ENCODE data around the gene RNF152.

Gene RNF152

GRCh38 chr18:61910101-61910500 lies 17.3 kb upstream of the RNF152 start:
- ATAC-seq, result no peak
- TF ChIP-seq TOX (CRISPR knock-in tag; IDR thresholded peaks at IDR 0.05; ENCODE audit: borderline replicate concordance) (no peak), PATZ1 (CRISPR knock-in tag; IDR thresholded peaks at IDR 0.05; ENCODE audit: borderline replicate concordance) (no peak), CSRNP3 (CRISPR knock-in tag; IDR thresholded peaks at IDR 0.05) (no peak), ZC3H10 (CRISPR knock-in tag; IDR thresholded peaks at IDR 0.05) (no peak), BACH2 (CRISPR knock-in tag; IDR thresholded peaks at IDR 0.05; ENCODE audit: borderline replicate concordance) (no peak), TCF4 (CRISPR knock-in tag; IDR thresholded peaks at IDR 0.05; ENCODE audit: borderline replicate concordance) (no peak), ZNF70 (CRISPR knock-in tag; IDR thresholded peaks at IDR 0.05) (no peak), CSDC2 (CRISPR knock-in tag; IDR thresholded peaks at IDR 0.05) (no peak), POU6F1 (CRISPR knock-in tag; IDR thresholded peaks at IDR 0.05; ENCODE audit: borderline replicate concordance, low read depth) (no peak)

- TF ChIP-seq PPARA (CRISPR knock-in tag; IDR thresholded peaks at IDR 0.05; ENCODE audit: borderline replicate concordance) (no peak), ESRRG (CRISPR knock-in tag; IDR thresholded peaks at IDR 0.05) (no peak), ISL1 (CRISPR knock-in tag; IDR thresholded peaks at IDR 0.05) (no peak), TOX (CRISPR knock-in tag; IDR thresholded peaks at IDR 0.05; ENCODE audit: borderline replicate concordance) (no peak), ZFP30 (CRISPR knock-in tag; IDR thresholded peaks at IDR 0.05) (no peak), ZNF8 (CRISPR knock-in tag; IDR thresholded peaks at IDR 0.05) (no peak), PATZ1 (CRISPR knock-in tag; IDR thresholded peaks at IDR 0.05; ENCODE audit: borderline replicate concordance) (no peak), POU6F1 (CRISPR knock-in tag; IDR thresholded peaks at IDR 0.05; ENCODE audit: borderline replicate concordance, low read depth) (no peak), ZFP3 (CRISPR knock-in tag; IDR thresholded peaks at IDR 0.05) (no peak), RARB (CRISPR knock-in tag; IDR thresholded peaks at IDR 0.05) (no peak), GLIS3 (CRISPR knock-in tag; IDR thresholded peaks at IDR 0.05) (no peak), ZC3H10 (CRISPR knock-in tag; IDR thresholded peaks at IDR 0.05) (no peak), BACH2 (CRISPR knock-in tag; IDR thresholded peaks at IDR 0.05; ENCODE audit: borderline replicate concordance) (no peak)
- no peak for ATAC-seq
These were observed 15.9 kb upstream of the RNF152 start for GRCh38 chr18:61908661-61909060.

- ATAC-seq, result peak; percentile 80
- no peak for TF ChIP-seq RARB (CRISPR knock-in tag; IDR thresholded peaks at IDR 0.05)
- TF ChIP-seq ARNTL (CRISPR knock-in tag; IDR thresholded peaks at IDR 0.05; ENCODE audit: borderline replicate concordance, low read depth), result no peak
- no peak for TF ChIP-seq ZNF8 (CRISPR knock-in tag; IDR thresholded peaks at IDR 0.05)
- no peak for TF ChIP-seq TSHZ2 (CRISPR knock-in tag; IDR thresholded peaks at IDR 0.05)
- TF ChIP-seq SNAI2 (CRISPR knock-in tag; IDR thresholded peaks at IDR 0.05), result no peak
- TF ChIP-seq POU6F1 (CRISPR knock-in tag; IDR thresholded peaks at IDR 0.05; ENCODE audit: borderline replicate concordance, low read depth), result no peak
- no peak for TF ChIP-seq TOX (CRISPR knock-in tag; IDR thresholded peaks at IDR 0.05; ENCODE audit: borderline replicate concordance)
- no peak for TF ChIP-seq ZFP30 (CRISPR knock-in tag; IDR thresholded peaks at IDR 0.05)
- TF ChIP-seq GLIS3 (CRISPR knock-in tag; IDR thresholded peaks at IDR 0.05), result no peak
- no peak for TF ChIP-seq ZFP3 (CRISPR knock-in tag; IDR thresholded peaks at IDR 0.05)
- no peak for TF ChIP-seq TCF4 (CRISPR knock-in tag; IDR thresholded peaks at IDR 0.05; ENCODE audit: borderline replicate concordance)
- TF ChIP-seq PATZ1 (CRISPR knock-in tag; IDR thresholded peaks at IDR 0.05; ENCODE audit: borderline replicate concordance), result no peak
These were observed 8.6 kb upstream of the RNF152 start for GRCh38 chr18:61901323-61901986.
